Left renal cortex interstitium (tissue), 4 donors: ENCODE results near the gene GHSR. TPM values are rescaled to one million over a fixed set of nuclear protein-coding genes. Genes with fewer than 3 reads are reported as not detected.
A peak's percentile ranks its signal among the peaks of the same experiment; 100 is the strongest.

Experiments used
- DNase-seq, 4 donors: peaks; one replicate each; pipeline ENCODE4 v3.0.0-alpha.2; 2013; ENCODE audit warnings: low read depth in 4 of 4, low spot score in 2 of 4, missing footprints in 1 of 4
- polyA plus RNA-seq, 4 donors: library from polyadenylated mRNA; unstranded; fragments of 120-200 nt; gene quantifications; one replicate each; pipeline ENCODE4 v1.2.1, GENCODE V29; 2013; ENCODE audit not compliant: insufficient read length in 4 of 4

GHSR gene
- not detected for polyA plus RNA-seq

- no peak for DNase-seq
Observed at GRCh38 chr3:172447611-172448579, at the start of gene GHSR. TSS of gene GHSR (minus strand) at chr3:172448456. CDS start at chr3:172448413, 43 bp downstream.

- peak; percentile 15 to 54 (median 23) for DNase-seq
Observed at GRCh38 chr3:172490198-172490669, 42.0 kb upstream of the GHSR start.

GRCh38 chr3:172478116-172478515, 29.9 kb upstream of the GHSR start:
- no peak for DNase-seq

GRCh38 chr3:172476347-172476746, 28.1 kb upstream of the GHSR start:
- DNase-seq, result no peak

- DNase-seq, result no peak
Observed at GRCh38 chr3:172475703-172476102, 27.4 kb upstream of the GHSR start.

- DNase-seq, result no peak
Observed at GRCh38 chr3:172471903-172472302, 23.6 kb upstream of the GHSR start.

- DNase-seq, result no peak
Observed at GRCh38 chr3:172470588-172470987, 22.3 kb upstream of the GHSR start.

- no peak for DNase-seq
Observed at GRCh38 chr3:172467170-172467824, 19.0 kb upstream of the GHSR start.

GRCh38 chr3:172466553-172467130, 18.4 kb upstream of the GHSR start:
- no peak for DNase-seq

GRCh38 chr3:172465281-172465680, 17.0 kb upstream of the GHSR start:
- DNase-seq, result no peak

- DNase-seq, result no peak
Observed at GRCh38 chr3:172464306-172464705, 16.1 kb upstream of the GHSR start.

GRCh38 chr3:172461530-172462138, 13.4 kb upstream of the GHSR start:
- DNase-seq, result peak in 1 of 4 donors; percentile 16

GRCh38 chr3:172456404-172456803, 8.1 kb upstream of the GHSR start:
- no peak for DNase-seq

- no peak for DNase-seq
Observed at GRCh38 chr3:172454180-172454579, 5.9 kb upstream of the GHSR start.

- DNase-seq, result peak in 3 of 4 donors; percentile 24 to 49 (median 37)
Observed at GRCh38 chr3:172449466-172450149, 1.4 kb upstream of the GHSR start.

- DNase-seq, result no peak
Observed at GRCh38 chr3:172448661-172449465, 607 bp upstream of the GHSR start.

- no peak for DNase-seq
Observed at GRCh38 chr3:172446198-172446597, 2.1 kb downstream of the GHSR start.

GRCh38 chr3:172444821-172445220, 3.4 kb downstream of the GHSR start:
- DNase-seq, result no peak

GRCh38 chr3:172442606-172443005, 5.7 kb downstream of the GHSR start:
- DNase-seq, result no peak
